Gastroesophageal sphincter (tissue), 4 donors: ENCODE results near the gene SST. TPM values are rescaled to one million over a fixed set of nuclear protein-coding genes. Genes with fewer than 3 reads are reported as not detected.
"Not testable (repeated sequence)": the region's sequence is repeated elsewhere in the genome, so short reads cannot be mapped to it uniquely, and the experiment has no call there.

ENCODE experiments used
- ATAC-seq: fragments of 150-250 bp; one replicate; pipeline ENCODE4 v1.9.1; 2016; ENCODE audit warnings: mild to moderate bottlenecking, moderate library complexity
- H3K27ac ChIP-seq, 4 donors: fragments of 200-600 bp; sonication (generic) in 3 of 4; 1 replicate in 3 of 4; 2 replicates in 1 of 4; pipeline ENCODE4 v1.5.1; 2016 to 2019
- H3K27me3 ChIP-seq: fragments of 200-600 bp; sonication (generic); one replicate; pipeline ENCODE4 v1.5.1; 2019
- H3K36me3 ChIP-seq, 2 donors: fragments of 200-600 bp; sonication (generic); one replicate each; pipeline ENCODE4 v1.5.1; 2019; ENCODE audit warnings: control low read depth in 1 of 2
- H3K4me1 ChIP-seq, 3 donors: fragments of 200-600 bp; sonication (generic); 1 replicate in 2 of 3; 2 replicates in 1 of 3; pipeline ENCODE4 v1.5.1; 2016 to 2019; ENCODE audit warnings: control low read depth in 2 of 3
- H3K4me3 ChIP-seq, 2 donors: fragments of 200-600 bp; sonication (generic); one replicate each; pipeline ENCODE4 v1.5.1; 2019; ENCODE audit warnings: mild to moderate bottlenecking in 1 of 2, moderate library complexity in 1 of 2
- H3K9me3 ChIP-seq, 3 donors: fragments of 200-600 bp; sonication (generic); one replicate each; pipeline ENCODE4 v1.5.1; 2017 to 2019; ENCODE audit warnings: control low read depth in 2 of 3
- CTCF ChIP-seq, 4 experiments: fragments of 200-600 bp in 2 of 4; fragments of 450-650 bp in 2 of 4; sonication (generic) in 1 of 4; IDR thresholded peaks; one replicate each; pipeline ENCODE4 v1.5.1; 2017 to 2019; ENCODE audit warnings: antibody characterized with exemption in 4 of 4, mild to moderate bottlenecking in 2 of 4, moderate library complexity in 2 of 4
- EP300 ChIP-seq: sonication (generic); formaldehyde crosslinking; IDR thresholded peaks from one replicate; pipeline ENCODE4 v1.6.1; 2017; ENCODE audit warnings: antibody characterized with exemption, mild to moderate bottlenecking
- POLR2A ChIP-seq, 2 donors: fragments of 450-650 bp; IDR thresholded peaks; one replicate each; pipeline ENCODE4 v1.6.1; 2017; ENCODE audit warnings: antibody characterized with exemption in 2 of 2, mild to moderate bottlenecking in 2 of 2, moderate library complexity in 1 of 2
- POLR2AphosphoS5 ChIP-seq: sonication (generic); formaldehyde crosslinking; IDR thresholded peaks from one replicate; pipeline ENCODE4 v1.6.1; 2017; ENCODE audit warnings: antibody characterized with exemption
- WGBS, 2 donors: methylation state at CpG; one replicate each; pipeline ENCODE4 v1.1.5; 2018; ENCODE audit warnings: low coverage in 1 of 2; 5-methylcytosine and 5-hydroxymethylcytosine counted together
- total RNA-seq, 4 donors: library from RNA; depleted of rRNA; stranded (reverse); fragments of >200 nt; gene quantifications; one replicate each; pipeline ENCODE4 v1.1.0, GENCODE V29; 2016

SST gene
- total RNA-seq, 4 donors from 2014 or later = 0.81 to 2.2 (median 1.2) TPM; not detected in 1

GRCh38 chr3:187646906-187647660, 23.1 kb downstream of the SST start:
- TF ChIP-seq POLR2AphosphoS5 = no peak
- peaks cover 0 to 9% (median 0%) of the 10 kb centered on the region in 3 donors for H3K9me3 ChIP-seq
- H3K4me3 ChIP-seq = no peak overlapping the region
- peaks cover 10% of the 10 kb centered on the region for H3K27me3 ChIP-seq
- 70 to 87% methylated on average over 3 to 5 of the region's 5 CpGs for WGBS, 2 donors
- no peak for ATAC-seq
- no peaks in the 10 kb centered on the region for H3K4me1 ChIP-seq
- H3K27ac ChIP-seq = no peak overlapping the region
- H3K36me3 ChIP-seq = no peaks in the 10 kb centered on the region

- not testable (repeated sequence) for H3K27me3 ChIP-seq, H3K4me3 ChIP-seq, ATAC-seq, H3K27ac ChIP-seq, H3K36me3 ChIP-seq, H3K9me3 ChIP-seq, H3K4me1 ChIP-seq
- 100% methylated on average over 1 of the region's 1 CpG; no CpG with 5 or more reads in 1 of the 2 donors for whole genome bisulfite sequencing, 2 donors
These were observed 24.8 kb downstream of the SST start for GRCh38 chr3:187645379-187645778.

- no peak for ATAC-seq
- H3K9me3 ChIP-seq = peaks cover 0 to 7% (median 0%) of the 10 kb centered on the region in 3 donors
- H3K4me3 ChIP-seq = no peak overlapping the region
- H3K27ac ChIP-seq = no peak overlapping the region
- WGBS, 2 donors = 51 to 68% methylated on average over 5 of the region's 5 CpGs
- H3K4me1 ChIP-seq = no peaks in the 10 kb centered on the region
- TF ChIP-seq POLR2AphosphoS5 (no peak), CTCF (IDR thresholded peaks at IDR 0.05) (no peak), EP300 (no peak), POLR2A (IDR thresholded peaks at IDR 0.05) (no peak)
- no peaks in the 10 kb centered on the region for H3K27me3 ChIP-seq
- no peaks in the 10 kb centered on the region for H3K36me3 ChIP-seq
These were observed 27.3 kb downstream of the SST start for GRCh38 chr3:187642861-187643260.

GRCh38 chr3:187641320-187642016, 28.7 kb downstream of the SST start:
- Histone ChIP-seq H3K36me3 (no peaks in the 10 kb centered on the region), H3K27ac (no peak overlapping the region), H3K9me3 (peaks cover 0 to 7% (median 0%) of the 10 kb centered on the region in 3 donors), H3K27me3 (no peaks in the 10 kb centered on the region), H3K4me3 (no peak overlapping the region), H3K4me1 (no peaks in the 10 kb centered on the region)
- TF ChIP-seq CTCF (IDR thresholded peaks at IDR 0.05) = no peak
- TF ChIP-seq POLR2A (IDR thresholded peaks at IDR 0.05) = no peak
- TF ChIP-seq EP300 = no peak
- TF ChIP-seq POLR2AphosphoS5 = no peak
- no peak for ATAC-seq
- 28 to 71% methylated on average over 2 of the region's 2 CpGs for WGBS, 2 donors

- Histone ChIP-seq H3K36me3 (no peaks in the 10 kb centered on the region), H3K4me1 (no peaks in the 10 kb centered on the region), H3K4me3 (no peak overlapping the region), H3K27me3 (no peaks in the 10 kb centered on the region), H3K27ac (no peak overlapping the region), H3K9me3 (peaks cover 0 to 12% (median 0%) of the 10 kb centered on the region in 3 donors)
- ATAC-seq = no peak
- WGBS, 2 donors = 29 to 42% methylated on average over 2 of the region's 2 CpGs
- no peak for TF ChIP-seq POLR2A (IDR thresholded peaks at IDR 0.05)
- no peak for TF ChIP-seq POLR2AphosphoS5
- TF ChIP-seq CTCF (IDR thresholded peaks at IDR 0.05) = no peak
- no peak for TF ChIP-seq EP300
These were observed 29.6 kb downstream of the SST start for GRCh38 chr3:187640569-187641059.
